ENCODE data around the gene TCERG1L.

TCERG1L gene

GRCh38 chr10:131203456-131204357, 107.8 kb downstream of the TCERG1L start:
- DNase-seq, result peak in 16 of 42 donors; percentile 0 to 31 (median 8)

DNA sequence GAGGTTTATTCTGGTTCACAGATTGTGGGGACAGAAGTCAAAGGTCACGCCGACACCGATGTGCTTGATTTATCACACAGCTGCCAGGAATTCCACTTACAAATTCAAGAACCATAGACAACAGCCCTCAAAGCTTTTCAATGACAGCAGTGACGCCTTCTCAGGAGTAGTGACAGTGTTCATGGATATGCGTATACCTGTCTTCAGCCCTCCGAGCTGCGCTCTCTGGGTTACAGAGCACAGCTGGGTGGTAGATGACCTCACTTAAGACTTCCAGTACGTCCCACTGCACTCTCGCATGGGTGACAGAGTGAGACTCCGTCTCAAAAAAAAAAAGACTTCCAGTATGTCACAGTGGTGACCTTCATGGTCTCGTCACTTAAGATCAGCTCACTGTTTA, 108.5 kb downstream of the TCERG1L start:
- intact Hi-C loops (cut with DNase I), result no loop called here
- peak in 7 of 42 donors; percentile 0 to 18 (median 6) for DNase-seq

More at GRCh38 chr10:131203456-131204357, 107.8 kb downstream of the TCERG1L start:
- intact Hi-C loops (cut with DNase I), result no loop called here

DNA sequence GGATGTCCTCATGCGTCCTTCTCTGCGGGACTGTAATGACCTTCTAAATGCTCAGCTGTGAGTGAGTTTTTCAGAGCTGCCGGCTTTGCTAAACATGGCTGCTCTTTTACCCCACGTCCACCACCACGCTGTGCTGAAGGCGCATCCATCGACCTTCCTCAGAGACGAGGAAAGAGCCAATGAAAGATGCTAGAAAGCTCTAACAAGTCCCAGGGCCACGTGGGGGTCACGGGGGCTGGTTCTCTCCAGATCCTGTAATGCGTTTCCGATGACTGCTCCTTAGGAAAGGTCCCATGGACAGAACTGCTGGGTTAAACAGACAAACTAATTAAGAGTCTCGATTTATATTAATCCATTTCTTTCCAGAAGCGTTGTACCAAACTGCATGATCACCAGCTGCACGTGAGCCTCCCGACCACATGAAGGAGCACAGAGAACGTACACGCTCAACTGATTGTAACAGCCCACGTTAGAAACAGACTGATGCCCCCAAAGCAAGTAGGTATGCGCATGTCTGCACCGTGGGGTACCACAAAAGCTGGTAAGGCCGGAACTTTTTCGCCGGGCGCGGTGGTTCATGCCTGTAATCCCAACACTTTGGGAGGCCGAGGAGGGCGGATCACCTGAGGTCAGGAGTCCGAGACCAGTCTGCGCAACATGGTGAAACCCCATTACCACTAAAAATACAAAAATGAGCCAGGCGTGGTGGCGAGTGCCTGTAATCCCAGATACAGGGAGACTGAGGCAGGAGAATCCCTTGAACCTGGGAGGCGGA, 109.6 kb downstream of the TCERG1L start:
- intact Hi-C loops (cut with DNase I), result no loop called here
- peak in 14 of 42 donors; percentile 2 to 40 (median 9) for DNase-seq

DNA sequence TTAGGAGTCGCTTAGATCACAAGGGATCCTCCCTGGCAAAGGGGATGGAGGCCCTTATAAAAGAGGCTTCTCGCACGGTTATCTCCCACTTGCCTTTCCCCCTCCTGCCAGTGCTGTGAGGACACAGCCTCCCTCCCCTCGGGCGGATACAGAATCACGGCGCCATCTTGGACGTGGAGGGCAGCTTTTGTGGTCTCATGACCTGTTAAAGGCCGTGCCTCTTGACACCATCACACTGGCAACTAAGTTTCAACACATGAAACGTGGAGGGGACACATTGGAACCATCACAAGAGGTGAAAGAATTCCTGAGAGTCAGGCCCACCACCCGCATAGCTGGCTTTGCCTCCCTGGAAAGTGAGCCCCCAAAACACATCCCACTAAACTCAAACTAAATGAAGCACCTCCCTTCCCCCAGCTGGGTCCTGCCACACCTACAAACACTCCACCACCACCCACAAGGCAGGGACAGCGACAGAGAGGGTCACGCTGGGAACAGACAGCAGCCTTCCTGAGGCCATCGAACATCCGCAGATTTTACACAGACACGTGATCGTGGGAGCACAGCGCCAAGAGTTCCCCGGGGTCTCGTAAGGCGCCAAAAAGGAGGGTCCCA, 110.6 kb downstream of the TCERG1L start:
- intact Hi-C loops (cut with DNase I), result no loop called here
- DNase-seq, result peak in 15 of 42 donors; percentile 0 to 28 (median 8)

GRCh38 chr10:131199646-131200045, 111.9 kb downstream of the TCERG1L start:
- intact Hi-C loops (cut with DNase I), result no loop called here
- DNase-seq, result peak in 11 of 42 donors; percentile 0 to 25 (median 6)

- intact Hi-C loops (cut with DNase I), result no loop called here
- DNase-seq, result peak in 11 of 42 donors; percentile 0 to 30 (median 7)
These were observed 112.7 kb downstream of the TCERG1L start for GRCh38 chr10:131198843-131199242.

DNA sequence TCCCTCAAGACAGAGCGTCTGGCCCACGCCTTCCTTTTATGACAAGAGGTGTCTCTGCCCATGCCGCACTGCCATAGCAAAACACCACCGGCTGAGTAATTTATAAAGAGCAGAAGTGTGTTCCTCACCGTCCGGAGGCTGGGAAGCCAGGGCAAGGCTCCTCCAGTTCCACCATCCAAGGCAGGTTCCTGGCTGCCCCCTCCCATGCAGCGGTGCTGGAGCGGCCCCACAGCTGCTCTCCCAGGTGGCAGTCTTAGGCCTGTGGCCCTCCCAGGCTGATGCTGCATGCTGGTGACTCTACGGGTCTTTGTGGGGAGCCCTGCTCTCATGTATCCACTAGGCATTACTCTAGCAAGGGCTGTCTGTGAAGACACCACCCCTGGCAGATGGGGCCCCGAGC, 113.1 kb downstream of the TCERG1L start:
- intact Hi-C loops (cut with DNase I), result no loop called here
- peak in 13 of 42 donors; percentile 1 to 36 (median 10) for DNase-seq

DNA sequence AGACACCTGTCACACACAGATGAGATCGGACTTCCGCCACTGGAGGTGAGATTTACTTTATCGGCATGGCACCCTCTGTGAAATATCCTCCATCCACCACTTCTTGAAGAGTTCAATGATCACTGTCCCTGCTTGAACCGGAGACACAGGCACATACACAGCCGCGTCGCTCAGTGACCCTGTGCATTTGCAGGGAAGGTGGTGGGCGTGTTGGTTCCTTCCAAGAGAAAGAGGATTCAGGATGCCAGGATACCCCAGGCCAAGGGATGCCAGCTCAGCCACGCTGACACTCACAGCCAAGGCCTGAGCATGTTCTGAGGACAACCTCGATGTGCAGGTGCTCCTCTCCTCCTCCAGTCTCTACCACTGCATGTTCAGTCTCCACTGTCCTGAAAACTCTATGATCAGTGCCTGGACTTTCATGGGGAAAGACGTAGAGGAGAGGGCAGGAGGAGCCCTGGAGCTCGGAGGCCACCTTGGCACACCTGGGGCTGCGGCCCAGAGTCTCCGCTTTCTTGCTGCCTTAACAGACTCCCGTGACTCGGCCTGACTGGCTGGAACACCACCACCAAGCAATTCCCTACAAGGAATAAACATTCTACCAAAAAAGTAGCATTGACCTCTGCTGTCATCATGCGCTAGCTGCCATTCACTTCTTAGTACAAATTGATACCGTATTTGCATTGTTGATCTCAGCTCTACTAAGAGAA, 115.2 kb downstream of the TCERG1L start:
- DNase-seq, result peak in 13 of 42 donors; percentile 1 to 33 (median 10)
- intact Hi-C loops (cut with DNase I), result no loop called here

DNA sequence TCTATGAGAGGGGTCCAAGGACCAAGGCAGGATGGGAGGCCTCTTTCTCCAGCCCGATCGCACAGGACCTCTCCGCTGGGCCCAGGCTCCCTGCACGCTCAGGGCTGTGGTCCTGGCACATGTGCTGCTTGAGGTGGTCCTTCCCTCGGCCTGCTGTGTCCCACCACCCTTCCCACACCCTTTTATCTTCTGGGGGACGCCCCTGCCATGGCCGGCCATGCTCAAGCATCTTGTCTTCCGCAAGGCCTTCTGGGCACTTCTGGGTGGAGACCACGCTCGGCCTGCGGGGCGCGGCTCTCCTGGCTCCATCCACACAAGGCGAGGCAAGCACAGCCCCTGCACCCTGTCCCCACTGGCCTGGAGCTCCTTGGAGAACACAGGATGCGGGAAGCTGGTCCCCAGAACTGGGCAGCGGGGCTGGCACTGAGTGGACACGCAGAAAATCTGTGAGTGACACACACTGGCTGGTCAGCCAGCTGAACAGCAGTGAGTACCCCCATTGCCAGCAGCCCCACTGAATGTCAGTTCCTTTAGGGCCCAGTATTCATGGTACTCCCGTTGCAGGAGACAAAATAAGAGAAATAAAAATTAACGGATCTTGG, 115.9 kb downstream of the TCERG1L start:
- DNase-seq, result peak in 14 of 42 donors; percentile 1 to 34 (median 10)
- intact Hi-C loops (cut with DNase I), result no loop called here

DNA sequence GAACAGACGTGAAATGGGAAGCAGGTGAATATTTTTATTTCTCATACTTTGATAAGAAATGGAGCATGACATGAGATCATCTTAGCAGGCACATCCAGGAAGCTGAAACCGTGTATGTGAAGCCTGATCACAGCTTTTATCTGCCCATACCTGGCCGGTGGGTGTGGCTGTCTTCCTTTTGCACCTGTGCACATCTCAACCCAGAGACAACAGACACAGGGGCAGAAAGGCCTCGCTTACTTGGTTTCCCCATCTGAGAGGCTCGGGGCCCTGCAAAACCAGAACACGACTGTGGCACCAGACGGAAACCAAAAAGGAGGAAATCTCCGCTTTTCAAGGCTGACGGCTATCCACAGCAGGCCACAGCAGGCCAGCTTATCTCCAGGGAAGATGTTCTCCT, 116.4 kb downstream of the TCERG1L start:
- intact Hi-C loops (cut with DNase I), result no loop called here
- DNase-seq, result peak in 7 of 42 donors; percentile 3 to 16 (median 8)

- intact Hi-C loops (cut with DNase I), result no loop called here
- peak in 7 of 42 donors; percentile 1 to 18 (median 9) for DNase-seq
These were observed 117.6 kb downstream of the TCERG1L start for GRCh38 chr10:131193923-131194322.

DNA sequence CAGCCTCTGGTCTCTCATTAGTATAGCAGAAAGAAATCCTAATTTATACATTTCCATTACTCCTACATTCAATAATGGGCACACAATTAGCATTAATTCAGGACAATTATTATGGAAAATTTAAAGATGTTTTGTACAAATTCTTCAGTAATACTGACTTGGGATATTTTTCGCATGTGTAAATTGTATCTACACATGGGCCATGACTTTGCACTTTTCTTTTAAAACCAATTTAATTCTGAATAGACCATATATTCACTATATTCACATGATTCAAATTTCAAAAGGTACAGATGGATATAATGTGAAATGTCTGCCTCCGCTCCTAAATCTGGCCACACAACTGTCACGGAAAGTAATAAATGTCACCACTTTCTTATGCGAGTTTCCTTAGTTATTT, 123.0 kb downstream of the TCERG1L start:
- intact Hi-C loops (cut with DNase I), result no loop called here
- no peak for DNase-seq

DNA sequence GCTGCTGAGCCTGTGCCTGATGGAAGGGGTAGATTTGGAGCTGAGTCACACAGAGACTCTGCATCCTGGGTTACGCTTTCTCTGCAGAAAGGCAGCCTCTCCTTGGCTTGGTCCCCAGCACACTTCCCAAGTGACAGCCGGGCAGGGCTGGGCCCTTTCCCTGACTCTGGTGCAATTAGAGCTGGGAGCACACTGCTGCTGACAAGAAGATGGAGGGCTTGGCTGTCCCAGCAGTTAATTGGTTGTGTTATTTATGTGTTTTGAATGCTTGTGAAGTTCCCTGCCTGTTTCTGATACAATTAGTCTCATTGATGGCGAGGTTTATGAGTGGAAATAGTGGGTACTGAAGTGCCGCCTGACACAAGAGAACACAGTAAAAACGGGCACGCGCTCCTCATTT, 123.6 kb downstream of the TCERG1L start:
- peak in 22 of 42 donors; percentile 8 to 50 (median 28) for DNase-seq
- intact Hi-C loops (cut with DNase I), result no loop called here

GRCh38 chr10:131187274-131187673, 124.2 kb downstream of the TCERG1L start:
- intact Hi-C loops (cut with DNase I), result no loop called here
- peak in 10 of 42 donors; percentile 0 to 28 (median 8) for DNase-seq

GRCh38 chr10:131186547-131187253, 124.8 kb downstream of the TCERG1L start:
- intact Hi-C loops (cut with DNase I), result no loop called here
- DNase-seq, result peak in 10 of 42 donors; percentile 4 to 30 (median 16)

DNA sequence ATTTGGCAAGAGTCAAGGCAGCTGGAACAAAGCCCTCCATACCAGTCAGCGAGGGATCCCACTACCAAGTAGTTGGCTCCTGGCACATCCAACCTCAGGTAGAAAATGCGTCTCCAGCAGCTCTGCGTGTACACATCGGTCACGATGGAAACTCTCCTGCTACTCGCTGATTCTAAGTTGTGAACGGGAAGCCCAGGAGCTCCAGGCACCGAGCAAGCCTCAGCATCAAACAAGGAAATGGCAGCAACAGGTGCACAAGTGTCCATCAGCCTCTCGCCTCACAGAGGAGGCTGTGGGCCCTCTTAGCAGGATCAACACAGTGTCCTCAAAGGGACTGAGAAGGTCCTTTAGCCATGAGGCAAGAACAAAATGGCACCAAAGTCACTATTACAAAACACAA, 127.0 kb downstream of the TCERG1L start:
- intact Hi-C loops (cut with DNase I), result no loop called here
- peak in 9 of 42 donors; percentile 2 to 31 (median 8) for DNase-seq

DNA sequence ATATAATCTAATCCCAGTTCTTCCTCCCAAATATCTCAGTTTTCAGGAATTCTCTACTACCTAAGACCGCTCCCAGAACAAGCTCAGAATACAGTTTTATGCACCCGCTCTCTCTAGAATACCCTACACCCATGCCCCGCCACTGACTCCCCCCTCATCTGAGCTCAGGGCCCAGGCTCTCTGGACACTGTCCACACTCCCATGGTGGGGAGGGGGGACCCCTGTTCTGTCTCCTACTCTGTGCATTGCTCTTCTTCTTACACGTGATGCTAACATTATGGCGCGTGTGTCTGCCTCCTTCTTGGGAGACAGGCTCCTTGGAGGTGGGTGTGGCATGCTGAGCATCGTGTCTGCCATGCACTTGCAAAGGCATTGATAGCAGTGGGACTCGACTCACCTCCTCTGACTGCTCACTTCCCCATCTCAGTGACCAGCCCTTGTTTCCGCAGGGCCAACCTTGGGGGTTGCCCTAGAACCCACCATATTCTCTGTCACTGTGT, 127.9 kb downstream of the TCERG1L start:
- DNase-seq, result peak in 6 of 42 donors; percentile 7 to 21 (median 8)
- intact Hi-C loops (cut with DNase I), result no loop called here
